K562 (cell line): Measurements from ENCODE around the gene ASF1B. TPM values are rescaled to one million over a fixed set of nuclear protein-coding genes. Genes with fewer than 3 reads are reported as not detected.

ENCODE experiments used
- CREM ChIP-seq: IDR thresholded peaks from 2 replicates; pipeline ENCODE4 v1.6.1; 2014; ENCODE audit warnings: antibody characterized with exemption, low read depth
- FOXK2 ChIP-seq, 2 experiments: fragments of 450-650 bp; IDR thresholded peaks in 1 of 2; conservative IDR thresholded peaks in 1 of 2; 2 replicates each; pipeline ENCODE4 v1.6.1; 2016; ENCODE audit warnings: low read depth in 2 of 2, mild to moderate bottlenecking in 1 of 2
- GABPB1 ChIP-seq: sonication (generic); formaldehyde crosslinking; IDR thresholded peaks from 2 replicates; pipeline ENCODE4 v1.8.0; 2022; ENCODE audit warnings: mild to moderate bottlenecking, missing genetic modification reagents
- GTF2E2 ChIP-seq: fragments of 200-800 bp; sonication (Bioruptor generic); IDR thresholded peaks from 2 replicates; pipeline ENCODE4 v1.6.1; 2016; ENCODE audit warnings: missing genetic modification characterization, missing compliant biosample characterization
- MTA1 ChIP-seq: fragments of 450-650 bp; IDR thresholded peaks from 2 replicates; pipeline ENCODE4 v1.6.1; 2017; ENCODE audit warnings: borderline replicate concordance
- NFRKB ChIP-seq: fragments of 450-650 bp; IDR thresholded peaks from 2 replicates; pipeline ENCODE4 v1.6.1; 2016; ENCODE audit warnings: low read depth
- NR2C1 ChIP-seq, 2 experiments: fragments of 450-650 bp; IDR thresholded peaks; 2 replicates each; pipeline ENCODE4 v1.6.1; 2017; ENCODE audit warnings: mild to moderate bottlenecking in 2 of 2, antibody characterized with exemption in 1 of 2, inconsistent platforms in 1 of 2, missing compliant biosample characterization in 1 of 2, missing genetic modification characterization in 1 of 2
- PKNOX1 ChIP-seq: fragments of 450-650 bp; IDR thresholded peaks from 2 replicates; pipeline ENCODE4 v1.6.1; 2016
- POLR2H ChIP-seq: IDR thresholded peaks from 2 replicates; pipeline ENCODE4 v1.6.1; 2016; ENCODE audit warnings: missing genetic modification characterization, low read depth, mild to moderate bottlenecking, control low read depth, missing compliant biosample characterization, moderate library complexity
- PRDM10 ChIP-seq: fragments of 450-650 bp; IDR thresholded peaks from 2 replicates; pipeline ENCODE4 v1.6.1; 2018; ENCODE audit not compliant: partially characterized antibody
- PTBP1 ChIP-seq: fragments of 200-400 bp; formaldehyde crosslinking; IDR thresholded peaks from 2 replicates; pipeline ENCODE4 v1.6.1; 2017; ENCODE audit warnings: low read depth, low read length
- SREBF1 ChIP-seq: fragments of 150-350 bp; IDR thresholded peaks from 2 replicates; pipeline ENCODE4 v1.6.1; 2014; ENCODE audit warnings: antibody characterized with exemption, low read depth, low read length, borderline replicate concordance
- SUPT5H ChIP-seq: fragments of 450-650 bp; IDR thresholded peaks from 2 replicates; pipeline ENCODE4 v1.6.1; 2016
- XRCC5 ChIP-seq: fragments of 200-400 bp; formaldehyde crosslinking; IDR thresholded peaks from 2 replicates; pipeline ENCODE4 v1.6.1; 2017; ENCODE audit warnings: low read depth, mild to moderate bottlenecking, low read length
- YY1 ChIP-seq, 3 experiments: IDR thresholded peaks; 2 replicates each; pipeline ENCODE4 v1.6.1; 2011; ENCODE audit warnings: low read length in 2 of 3, mild to moderate bottlenecking in 2 of 3, moderate library complexity in 2 of 3, borderline replicate concordance in 1 of 3, control low read depth in 1 of 3, low read depth in 1 of 3; ENCODE audit not compliant: insufficient read depth in 3 of 3, insufficient replicate concordance in 2 of 3, control insufficient read depth in 1 of 3, insufficient read length in 1 of 3; ENCODE audit errors: extremely low read depth in 1 of 3
- polyA plus RNA-seq, 8 experiments: library from polyadenylated mRNA; depleted of rRNA in 4 of 8; stranded (reverse) in 5 of 8; unstranded in 3 of 8; fragments of >200 nt; fragmentation: Nextera tagmentation in 2 of 8; fragmentation: Illumina TruSeq in 1 of 8; extraction: Ambion mirVana in 2 of 8; extraction: Trizol in 1 of 8; gene quantifications; 2 replicates each; pipeline versions ENCODE4 v1.2.1 to v1.2.3, GENCODE V29; 2011 to 2014; ENCODE audit warnings: inconsistent platforms in 1 of 8, missing spikeins in 1 of 8
- total RNA-seq, 7 experiments: library from RNA; depleted of rRNA in 6 of 7; stranded (reverse); fragments of >200 nt in 6 of 7; fragmentation: Illumina TruSeq in 2 of 7; extraction: Trizol in 2 of 7; gene quantifications; 2 replicates each; pipeline versions ENCODE4 v1.2.1 to v1.2.3, GENCODE V29; 2011 to 2021; ENCODE audit warnings: low replicate concordance in 1 of 7
- TF ChIP-seq, protein P1 (sequence below): fragments of 150-350 bp; IDR thresholded peaks from 2 replicates; pipeline ENCODE4 v1.6.1; 2014; ENCODE audit warnings: low read depth, mild to moderate bottlenecking, low read length, borderline replicate concordance

Gene ASF1B
- total and polyA plus RNA-seq, 9 of the 15 experiments (the other 6 are each of a cell fraction or from before 2014, with no cell fraction given), result 6.0 to 69.4 (median 53.3) TPM

- peak; percentile 92; the same call in 1 of the 2 replicates for TF ChIP-seq GTF2E2
- peak; percentile 98 for TF ChIP-seq GABPB1
- peak; percentile 96 for TF ChIP-seq SUPT5H
- TF ChIP-seq POLR2H, result peak; percentile 95
- TF ChIP-seq PKNOX1, result peak; percentile 99
- peak; percentile 71 for TF ChIP-seq PRDM10
- TF ChIP-seq YY1 (IDR thresholded peaks at IDR 0.05; ENCODE audit: borderline replicate concordance in 1 of 3, control insufficient read depth in 1 of 3, extremely low read depth in 1 of 3, insufficient read depth in 3 of 3, insufficient read length in 1 of 3, insufficient replicate concordance in 2 of 3, low read depth in 1 of 3, low read length in 2 of 3), result peak in 2 of 3 experiments; percentile 43 to 58
- 0 out of 2 replicates have a peak, but pooled peaks have one; percentile 39 for TF ChIP-seq PTBP1
- TF ChIP-seq, protein P1, sequence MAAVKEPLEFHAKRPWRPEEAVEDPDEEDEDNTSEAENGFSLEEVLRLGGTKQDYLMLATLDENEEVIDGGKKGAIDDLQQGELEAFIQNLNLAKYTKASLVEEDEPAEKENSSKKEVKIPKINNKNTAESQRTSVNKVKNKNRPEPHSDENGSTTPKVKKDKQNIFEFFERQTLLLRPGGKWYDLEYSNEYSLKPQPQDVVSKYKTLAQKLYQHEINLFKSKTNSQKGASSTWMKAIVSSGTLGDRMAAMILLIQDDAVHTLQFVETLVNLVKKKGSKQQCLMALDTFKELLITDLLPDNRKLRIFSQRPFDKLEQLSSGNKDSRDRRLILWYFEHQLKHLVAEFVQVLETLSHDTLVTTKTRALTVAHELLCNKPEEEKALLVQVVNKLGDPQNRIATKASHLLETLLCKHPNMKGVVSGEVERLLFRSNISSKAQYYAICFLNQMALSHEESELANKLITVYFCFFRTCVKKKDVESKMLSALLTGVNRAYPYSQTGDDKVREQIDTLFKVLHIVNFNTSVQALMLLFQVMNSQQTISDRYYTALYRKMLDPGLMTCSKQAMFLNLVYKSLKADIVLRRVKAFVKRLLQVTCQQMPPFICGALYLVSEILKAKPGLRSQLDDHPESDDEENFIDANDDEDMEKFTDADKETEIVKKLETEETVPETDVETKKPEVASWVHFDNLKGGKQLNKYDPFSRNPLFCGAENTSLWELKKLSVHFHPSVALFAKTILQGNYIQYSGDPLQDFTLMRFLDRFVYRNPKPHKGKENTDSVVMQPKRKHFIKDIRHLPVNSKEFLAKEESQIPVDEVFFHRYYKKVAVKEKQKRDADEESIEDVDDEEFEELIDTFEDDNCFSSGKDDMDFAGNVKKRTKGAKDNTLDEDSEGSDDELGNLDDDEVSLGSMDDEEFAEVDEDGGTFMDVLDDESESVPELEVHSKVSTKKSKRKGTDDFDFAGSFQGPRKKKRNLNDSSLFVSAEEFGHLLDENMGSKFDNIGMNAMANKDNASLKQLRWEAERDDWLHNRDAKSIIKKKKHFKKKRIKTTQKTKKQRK, result peak; percentile 69; the same call in 1 of the 2 replicates
- peak; percentile 53; the same call in 1 of the 2 replicates for TF ChIP-seq SREBF1
- peak; percentile 71 for TF ChIP-seq CREM
- TF ChIP-seq NR2C1 (IDR thresholded peaks at IDR 0.05), result peak; percentile 35; the same call in 1 of the 2 replicates
- peak; percentile 45; the same call in 1 of the 2 replicates for TF ChIP-seq NR2C1 (tag; IDR thresholded peaks at IDR 0.05)
- peak; percentile 38 for TF ChIP-seq XRCC5
- peak; percentile 79; the same call in 1 of the 2 replicates for TF ChIP-seq NFRKB
- TF ChIP-seq MTA1, result no peak; the same call in 1 of the 2 replicates
- TF ChIP-seq FOXK2 (conservative IDR thresholded peaks at IDR 0.05 in 1 of 2, IDR thresholded peaks at IDR 0.05 in 1 of 2; ENCODE audit: low read depth in 2 of 2), result peak; percentile 92
These were observed at the start of gene ASF1B (continued) for GRCh38 chr19:14136509-14137281.
